CD14-positive monocyte (primary cell): ENCODE measurements around the gene LIFR. TPM values are rescaled to one million over a fixed set of nuclear protein-coding genes. Genes with fewer than 3 reads are reported as not detected.
"Not testable (repeated sequence)": the region's sequence is repeated elsewhere in the genome, so short reads cannot be mapped to it uniquely, and the experiment has no call there.

ENCODE experiments used
- DNase-seq, 3 donors: peaks; one replicate each; pipeline ENCODE4 v3.0.0-alpha.2; 2011 to 2022
- H2AFZ ChIP-seq: 2 replicates; pipeline ENCODE4 v1.6.0; 2012; ENCODE audit warnings: mild to moderate bottlenecking, low read depth, low read length, inconsistent platforms; ENCODE audit not compliant: insufficient read depth, poor library complexity, severe bottlenecking
- H3K27ac ChIP-seq, 2 donors: 1 replicate in 1 of 2; 2 replicates in 1 of 2; pipeline ENCODE4 v1.5.1; 2012 to 2013; ENCODE audit warnings: low read length in 2 of 2, control low read depth in 1 of 2, inconsistent platforms in 1 of 2, low read depth in 1 of 2, mild to moderate bottlenecking in 1 of 2
- H3K27me3 ChIP-seq, 2 donors: one replicate each; pipeline versions ENCODE4 v1.6.0 to v1.6.1; 2011 to 2013; ENCODE audit warnings: low read length in 2 of 2; ENCODE audit not compliant: control insufficient read depth in 2 of 2, insufficient read depth in 2 of 2
- H3K36me3 ChIP-seq, 2 donors: replicated peaks in 1 of 2; 1 replicate in 1 of 2; 2 replicates in 1 of 2; pipeline versions ENCODE4 v1.5.1 to v1.6.1; 2012 to 2013; ENCODE audit warnings: low read length in 2 of 2, control low read depth in 1 of 2, inconsistent platforms in 1 of 2, mild to moderate bottlenecking in 1 of 2; ENCODE audit not compliant: insufficient read depth in 2 of 2, control insufficient read depth in 1 of 2
- H3K4me1 ChIP-seq, 2 donors: 1 replicate in 1 of 2; 2 replicates in 1 of 2; pipeline versions ENCODE4 v1.5.1 to v1.6.1; 2012 to 2013; ENCODE audit warnings: low read length in 2 of 2, control low read depth in 1 of 2, inconsistent platforms in 1 of 2, mild to moderate bottlenecking in 1 of 2, moderate library complexity in 1 of 2; ENCODE audit not compliant: insufficient read depth in 2 of 2, control insufficient read depth in 1 of 2
- H3K4me2 ChIP-seq: replicated peaks from 2 replicates; pipeline ENCODE3; 2012; ENCODE audit warnings: low read length, moderate library complexity, mild to moderate bottlenecking; ENCODE audit not compliant: poor library complexity, severe bottlenecking; ENCODE audit errors: extremely low read depth
- H3K4me3 ChIP-seq, 3 experiments: fragments of 200-600 bp in 1 of 3; sonication (generic) in 1 of 3; replicated peaks in 1 of 3; 1 replicate in 2 of 3; 2 replicates in 1 of 3; pipeline ENCODE4 v1.5.1; 2011 to 2013; ENCODE audit warnings: low read length in 3 of 3, mild to moderate bottlenecking in 3 of 3, control low read depth in 2 of 3, low read depth in 2 of 3, inconsistent platforms in 1 of 3, moderate library complexity in 1 of 3
- H3K79me2 ChIP-seq: 2 replicates; pipeline ENCODE4 v1.6.0; 2012; ENCODE audit warnings: mild to moderate bottlenecking, control low read depth, inconsistent platforms, low read length, moderate library complexity; ENCODE audit not compliant: insufficient read depth
- H3K9ac ChIP-seq: 2 replicates; pipeline ENCODE4 v1.6.0; 2017; ENCODE audit warnings: low read length, mild to moderate bottlenecking; ENCODE audit not compliant: insufficient read depth, poor library complexity, severe bottlenecking
- H3K9me3 ChIP-seq, 2 donors: replicated peaks in 1 of 2; 1 replicate in 1 of 2; 2 replicates in 1 of 2; pipeline versions ENCODE4 v1.5.1 to v1.6.1; 2012 to 2013; ENCODE audit warnings: low read length in 2 of 2, control low read depth in 1 of 2; ENCODE audit not compliant: control insufficient read depth in 1 of 2, insufficient read depth in 1 of 2
- H4K20me1 ChIP-seq: 2 replicates; pipeline ENCODE4 v1.6.0; 2012; ENCODE audit warnings: mild to moderate bottlenecking, low read length, control low read depth, moderate library complexity; ENCODE audit not compliant: insufficient read depth
- H3K27ac Mint-ChIP-seq, 7 donors: one replicate each; pipeline ENCODE4 v1.8.0; 2020; ENCODE audit warnings: mild to moderate bottlenecking in 7 of 7, mixed read lengths in 7 of 7, moderate library complexity in 6 of 7, inconsistent platforms in 2 of 7
- H3K27me3 Mint-ChIP-seq, 3 donors: one replicate each; pipeline ENCODE4 v1.8.0; 2021 to 2022; ENCODE audit warnings: low read depth in 3 of 3, mild to moderate bottlenecking in 3 of 3, mixed read lengths in 3 of 3, moderate library complexity in 3 of 3, inconsistent platforms in 1 of 3
- H3K36me3 Mint-ChIP-seq, 2 donors: one replicate each; pipeline ENCODE4 v1.8.0; 2020; ENCODE audit warnings: mixed read lengths in 2 of 2, inconsistent platforms in 1 of 2, mild to moderate bottlenecking in 1 of 2
- H3K4me1 Mint-ChIP-seq: one replicate; pipeline ENCODE4 v1.8.0; 2020; ENCODE audit warnings: mild to moderate bottlenecking, mixed read lengths
- H3K4me3 Mint-ChIP-seq, 2 donors: one replicate each; pipeline ENCODE4 v1.8.0; 2020; ENCODE audit warnings: mild to moderate bottlenecking in 2 of 2, mixed read lengths in 2 of 2, moderate library complexity in 1 of 2
- H3K9me3 Mint-ChIP-seq, 7 donors: one replicate each; pipeline ENCODE4 v1.8.0; 2020 to 2022; ENCODE audit warnings: mixed read lengths in 7 of 7, mild to moderate bottlenecking in 6 of 7, moderate library complexity in 6 of 7, inconsistent platforms in 2 of 7
- CTCF ChIP-seq: fragments of 200-600 bp; IDR thresholded peaks from one replicate; pipeline ENCODE4 v1.8.0; 2022; ENCODE audit warnings: antibody characterized with exemption, mild to moderate bottlenecking
- WGBS: methylation state at CpG from one replicate; pipeline ENCODE4 v1.1.5; 2013; ENCODE audit warnings: missing lambda C conversion rate; ENCODE audit not compliant: insufficient coverage; 5-methylcytosine and 5-hydroxymethylcytosine counted together
- intact Hi-C, 2 donors: fragments of 100-400 bp; cut with micrococcal nuclease; formaldehyde crosslinking; loops; one replicate each; pipeline versions ENCODE4 v1.15.0 to v1.15.1; 2023
- polyA plus RNA-seq, 3 donors: library from polyadenylated mRNA; depleted of rRNA in 1 of 3; unstranded in 2 of 3; stranded (reverse) in 1 of 3; fragments of 300-500 nt in 2 of 3; fragments of >200 nt in 1 of 3; fragmentation: Illumina TruSeq in 2 of 3; gene quantifications; 1 replicate in 2 of 3; 2 replicates in 1 of 3; pipeline ENCODE4 v1.2.3, GENCODE V29; 2012 to 2021

The LIFR gene
- polyA plus RNA-seq, 3 donors: not detected

DNA sequence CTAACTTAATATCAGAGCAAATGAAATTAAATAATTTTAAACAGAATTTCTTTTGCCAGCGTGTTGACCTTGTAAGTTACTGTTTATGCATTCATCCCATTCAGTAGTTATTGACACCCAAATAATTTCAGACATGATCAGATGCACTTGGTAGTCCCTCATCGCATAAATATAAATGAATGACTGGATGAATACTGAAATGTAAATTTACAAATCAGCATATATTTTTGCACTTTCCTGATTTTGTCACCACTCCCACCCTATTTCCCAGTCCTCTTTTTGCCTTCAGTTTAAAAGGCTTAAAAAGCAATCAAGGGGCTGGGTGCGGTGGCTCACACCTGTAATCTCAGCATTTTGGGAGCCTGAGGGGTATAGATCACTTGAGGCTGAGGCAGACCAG is 17.1 kb upstream of the LIFR start:
- DNase-seq: no peak
- Mint-ChIP-seq H3K9me3 (peaks cover 0 to 2% (median 0%) of the 10 kb centered on the region in 7 donors), H3K27ac (no peak overlapping the region), H3K36me3 (no peaks in the 10 kb centered on the region), H3K27me3 (peaks cover 4 to 19% (median 15%) of the 10 kb centered on the region in 3 donors), H3K4me1 (no peaks in the 10 kb centered on the region), H3K4me3 (no peak overlapping the region)
- peaks cover 2 to 7% of the 10 kb centered on the region in 2 donors for H3K27me3 ChIP-seq
- H3K4me1 ChIP-seq: no peaks in the 10 kb centered on the region
- no peaks in the 10 kb centered on the region for H3K9me3 ChIP-seq
- H3K79me2 ChIP-seq: no peaks in the 10 kb centered on the region
- H3K4me3 ChIP-seq: no peak overlapping the region
- no peak overlapping the region for H3K9ac ChIP-seq
- intact Hi-C loops: no loop called here
- no peaks in the 10 kb centered on the region for H4K20me1 ChIP-seq
- TF ChIP-seq CTCF: no peak
- no peak overlapping the region for H3K4me2 ChIP-seq
- no CpG with 5 or more reads among the region's 3 CpGs for WGBS
- H2AFZ ChIP-seq: no peak overlapping the region
- no peak overlapping the region for H3K27ac ChIP-seq
- H3K36me3 ChIP-seq: no peaks in the 10 kb centered on the region

DNA sequence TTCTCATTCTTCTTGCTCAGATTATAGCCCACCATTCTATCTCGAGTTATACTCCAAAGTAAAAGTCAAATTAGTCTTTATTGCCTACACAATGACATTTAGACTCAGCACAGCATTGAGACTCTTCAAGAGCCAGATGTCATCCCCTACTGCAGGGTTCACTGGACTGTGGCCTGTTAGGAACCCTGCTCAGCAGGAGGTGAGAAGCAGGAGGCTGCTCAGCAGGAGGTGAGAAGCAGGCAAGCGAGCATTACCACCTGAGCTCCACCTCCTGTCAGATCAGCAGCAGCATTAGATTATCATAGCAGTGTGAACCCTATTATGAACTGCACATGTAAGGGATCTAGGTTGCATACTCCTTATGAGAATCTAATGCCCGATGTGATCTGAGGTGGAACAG is 12.7 kb upstream of the LIFR start:
- H3K27me3 ChIP-seq: peaks cover 2 to 17% of the 10 kb centered on the region in 2 donors
- no peaks in the 10 kb centered on the region for H3K9me3 ChIP-seq
- WGBS: no CpG with 5 or more reads among the region's 3 CpGs
- no peak overlapping the region for H2AFZ ChIP-seq
- no peak overlapping the region for H3K4me3 ChIP-seq
- Mint-ChIP-seq H3K9me3 (peaks cover 0 to 9% (median 0%) of the 10 kb centered on the region in 7 donors), H3K36me3 (no peaks in the 10 kb centered on the region), H3K4me3 (no peak overlapping the region), H3K4me1 (no peaks in the 10 kb centered on the region), H3K27ac (no peak overlapping the region), H3K27me3 (peaks cover 12 to 21% (median 18%) of the 10 kb centered on the region in 3 donors)
- no peak for DNase-seq
- no peak for TF ChIP-seq CTCF
- intact Hi-C loops: no loop called here
- no peaks in the 10 kb centered on the region for H3K4me1 ChIP-seq
- H3K79me2 ChIP-seq: no peaks in the 10 kb centered on the region
- H3K4me2 ChIP-seq: no peak overlapping the region
- H4K20me1 ChIP-seq: no peaks in the 10 kb centered on the region
- no peaks in the 10 kb centered on the region for H3K36me3 ChIP-seq
- no peak overlapping the region for H3K9ac ChIP-seq
- no peak overlapping the region for H3K27ac ChIP-seq

GRCh38 chr5:38567306-38567705 is 10.9 kb upstream of the LIFR start:
- intact Hi-C loops: not testable (repeated sequence)

More at GRCh38 chr5:38567306-38567705, 10.9 kb upstream of the LIFR start:
- peaks cover 6 to 19% of the 10 kb centered on the region in 2 donors for H3K27me3 ChIP-seq
- not testable (repeated sequence) for H3K36me3 Mint-ChIP-seq, H3K4me3 ChIP-seq, DNase-seq, H3K4me1 Mint-ChIP-seq, H3K9ac ChIP-seq, H3K4me1 ChIP-seq, H3K27ac ChIP-seq, H2AFZ ChIP-seq, H3K27ac Mint-ChIP-seq, H3K36me3 ChIP-seq, H3K9me3 ChIP-seq, H4K20me1 ChIP-seq, H3K4me3 Mint-ChIP-seq, H3K4me2 ChIP-seq, H3K9me3 Mint-ChIP-seq, H3K79me2 ChIP-seq
- no CpG with 5 or more reads among the region's 2 CpGs for WGBS
- peaks cover 13 to 23% (median 18%) of the 10 kb centered on the region in 3 donors for H3K27me3 Mint-ChIP-seq
